Endothelial cell of umbilical vein (primary cell): ENCODE measurements around the gene RNF112. TPM values are rescaled to one million over a fixed set of nuclear protein-coding genes. Genes with fewer than 3 reads are reported as not detected.

Source experiments
- BruUV-seq: library from RNA; stranded (reverse); fragments of 400-500 nt; replicated peaks from 2 replicates; lab custom pipeline; 2021; lab: Mats Ljungman, UMichigan
- CTCF ChIA-PET: fragments of 300-600, 350-600 bp; sonication (Branson Sonifier 250); formaldehyde crosslinking; loops from one replicate; lab custom pipeline; 2021; ENCODE audit warnings: antibody characterized with exemption, inconsistent platforms; lab: Charles Lee
- POLR2A ChIA-PET: fragments of 300-600, 350-600 bp; sonication (Branson Sonifier 250); formaldehyde crosslinking; loops from one replicate; lab custom pipeline; 2021; ENCODE audit warnings: antibody characterized with exemption, inconsistent platforms; lab: Charles Lee
- DNase-seq: peaks from one replicate; pipeline ENCODE4 v3.0.0-alpha.2; 2011; ENCODE audit warnings: low read depth, low spot score
- FAIRE-seq: peaks from 2 replicates; lab custom pipeline; 2011; peaks lifted over from hg19 to GRCh38; lab: Jason Lieb, UNC
- H2AFZ ChIP-seq: 2 replicates; pipeline ENCODE4 v1.6.0; 2012; ENCODE audit warnings: low read depth, low read length, control low read depth, inconsistent platforms
- H3K27ac ChIP-seq: 2 replicates; pipeline ENCODE4 v1.5.1; 2011; ENCODE audit warnings: low read depth, mild to moderate bottlenecking, control low read depth, low read length, moderate library complexity; ENCODE audit not compliant: insufficient read depth
- H3K27me3 ChIP-seq, 2 experiments: 2 replicates each; pipeline versions ENCODE4 v1.6.0 to v1.6.1; 2011; ENCODE audit warnings: low read length in 2 of 2, mixed read lengths in 1 of 2; ENCODE audit not compliant: control insufficient read depth in 2 of 2, insufficient read depth in 2 of 2
- H3K36me3 ChIP-seq, 2 experiments: 2 replicates in 1 of 2; 3 replicates in 1 of 2; pipeline ENCODE4 v1.5.1; 2011; ENCODE audit warnings: low read length in 2 of 2, mild to moderate bottlenecking in 1 of 2, moderate library complexity in 1 of 2; ENCODE audit not compliant: control insufficient read depth in 2 of 2, insufficient read depth in 2 of 2; ENCODE audit errors: extremely low read depth in 1 of 2
- H3K4me1 ChIP-seq: 3 replicates; pipeline ENCODE4 v1.5.1; 2011; ENCODE audit warnings: mild to moderate bottlenecking, low read length; ENCODE audit not compliant: control insufficient read depth, insufficient read depth; ENCODE audit errors: extremely low read depth
- H3K4me2 ChIP-seq: 2 replicates; pipeline ENCODE4 v1.6.1; 2011; ENCODE audit warnings: low read length, control low read depth, mixed read lengths; ENCODE audit not compliant: insufficient read depth
- H3K4me3 ChIP-seq, 3 experiments: fragments of 200-600 bp in 1 of 3; sonication (generic), shearing (Covaris generic) in 1 of 3; replicated peaks in 1 of 3; 2 replicates each; pipeline ENCODE4 v1.5.1; 2011 to 2016; ENCODE audit warnings: control low read depth in 3 of 3, low read length in 3 of 3, mild to moderate bottlenecking in 2 of 3, inconsistent platforms in 1 of 3, low read depth in 1 of 3, moderate library complexity in 1 of 3; ENCODE audit not compliant: insufficient read depth in 1 of 3
- H3K79me2 ChIP-seq: 2 replicates; pipeline ENCODE4 v1.6.0; 2012; ENCODE audit warnings: low read length, inconsistent platforms; ENCODE audit not compliant: control insufficient read depth, insufficient read depth
- H3K9ac ChIP-seq: replicated peaks from 2 replicates; pipeline ENCODE3; 2011; ENCODE audit warnings: low read length, control low read depth; ENCODE audit not compliant: insufficient read depth; ENCODE audit errors: extremely low read depth
- H3K9me1 ChIP-seq: replicated peaks from 3 replicates; pipeline ENCODE4 v1.6.0; 2011; ENCODE audit warnings: mild to moderate bottlenecking, low read length; ENCODE audit not compliant: control insufficient read depth, insufficient read depth; ENCODE audit errors: extremely low read depth
- H3K9me3 ChIP-seq: replicated peaks from 2 replicates; pipeline ENCODE4 v1.5.1; 2012; ENCODE audit warnings: low read length, inconsistent platforms; ENCODE audit not compliant: control insufficient read depth, insufficient read depth
- H4K20me1 ChIP-seq: replicated peaks from 2 replicates; pipeline ENCODE3; 2011; ENCODE audit warnings: mild to moderate bottlenecking, low read length; ENCODE audit not compliant: control insufficient read depth, insufficient read depth; ENCODE audit errors: extremely low read depth
- CTCF ChIP-seq, 2 donors: IDR thresholded peaks; 1 replicate in 1 of 2; 2 replicates in 1 of 2; pipeline ENCODE4 v1.5.1; 2011; ENCODE audit warnings: low read length in 2 of 2, mild to moderate bottlenecking in 2 of 2, moderate library complexity in 2 of 2, control low read depth in 1 of 2, inconsistent platforms in 1 of 2, low read depth in 1 of 2; ENCODE audit not compliant: insufficient read depth in 1 of 2; ENCODE audit errors: extremely low read depth in 1 of 2
- EZH2 ChIP-seq: IDR thresholded peaks from 2 replicates; pipeline ENCODE4 v1.6.1; 2012; ENCODE audit warnings: borderline replicate concordance, low read depth, mild to moderate bottlenecking, moderate library complexity, low read length, inconsistent platforms; ENCODE audit not compliant: severe bottlenecking
- FOS ChIP-seq: IDR thresholded peaks from 2 replicates; pipeline ENCODE4 v1.6.1; 2011; ENCODE audit warnings: mild to moderate bottlenecking, low read length, moderate library complexity, borderline replicate concordance; ENCODE audit not compliant: insufficient read depth
- GATA2 ChIP-seq: IDR thresholded peaks from 2 replicates; pipeline ENCODE4 v1.7.0; 2011; ENCODE audit warnings: low read depth, mild to moderate bottlenecking, moderate library complexity, mixed read lengths, low read length; ENCODE audit not compliant: insufficient read length, insufficient read depth
- JUN ChIP-seq: IDR thresholded peaks from 2 replicates; pipeline ENCODE4 v1.6.1; 2011; ENCODE audit warnings: borderline replicate concordance, low read depth; ENCODE audit not compliant: insufficient read length, insufficient read depth
- MAX ChIP-seq: IDR thresholded peaks from 2 replicates; pipeline ENCODE4 v1.6.1; 2011; ENCODE audit not compliant: insufficient read depth, insufficient read length
- MYC ChIP-seq: IDR thresholded peaks from one replicate; pipeline ENCODE4 v1.6.1; 2011; ENCODE audit warnings: mild to moderate bottlenecking, low read depth, low read length
- POLR2A ChIP-seq: IDR thresholded peaks from 2 replicates; pipeline ENCODE4 v1.6.1; 2012; ENCODE audit warnings: low read depth, mild to moderate bottlenecking, control low read depth, low read length
- POLR2AphosphoS5 ChIP-seq: IDR thresholded peaks from 2 replicates; pipeline ENCODE4 v1.6.1; 2012; ENCODE audit warnings: low read depth, mild to moderate bottlenecking, control low read depth, low read length, moderate library complexity; ENCODE audit not compliant: insufficient read depth
- dilution Hi-C: fragments of 300-500 bp; cut with MboI; formaldehyde crosslinking; loops from one replicate; pipeline ENCODE4 v1.15.0; 2019; ENCODE audit warnings: low sequenced_read_pairs; ENCODE audit not compliant: extremely low pct_ligation_motif_present
- intact Hi-C: fragments of 100-400 bp; cut with micrococcal nuclease; formaldehyde crosslinking; loops from one replicate; pipeline ENCODE4 v1.10.0; 2022
- polyA plus RNA-seq, 4 experiments: library from polyadenylated mRNA; depleted of rRNA in 3 of 4; stranded (reverse) in 3 of 4; unstranded in 1 of 4; fragments of >200 nt; gene quantifications; 2 replicates each; pipeline versions ENCODE4 v1.2.1 to v1.2.3, GENCODE V29; 2011 to 2012; ENCODE audit warnings: missing spikeins in 1 of 4
- total RNA-seq: library from RNA; stranded (reverse); gene quantifications from 2 replicates; pipeline ENCODE4 v1.2.3, GENCODE V29; 2021

Gene RNF112
- total and polyA plus RNA-seq, 2 donors (not counting 3 experiments of a cell fraction or from before 2014, with no cell fraction given) = 0.06 to 0.11 TPM

- no TSS peak for BruUV-seq
- Histone ChIP-seq H3K4me3 (no peak overlapping the region), H3K4me1 (no peaks in the 10 kb centered on the region), H3K9me3 (no peaks in the 10 kb centered on the region), H3K9ac (no peak overlapping the region), H3K36me3 (no peaks in the 10 kb centered on the region), H3K27ac (no peak overlapping the region), H3K79me2 (no peaks in the 10 kb centered on the region), H2AFZ (no peak overlapping the region), H3K9me1 (no peaks in the 10 kb centered on the region), H4K20me1 (no peaks in the 10 kb centered on the region), H3K27me3 (peaks cover 2 to 3% of the 10 kb centered on the region in 2 experiments), H3K4me2 (no peak overlapping the region)
- dilution Hi-C loops (no loop called here), intact Hi-C loops (no loop called here)
- ChIA-PET POLR2A (no interaction called here), CTCF (interaction anchor here (1.0 to 2.4 kb wide), 4 partner anchors 8 to 55 kb away, joined by 3 to 14 read pairs (median 4); partner anchors contain the start of gene MAPK7)
- FAIRE-seq = no peak
- TF ChIP-seq FOS = no peak
- TF ChIP-seq EZH2 = no peak
- no peak for TF ChIP-seq POLR2A
- TF ChIP-seq GATA2 = no peak
- DNase-seq = no peak
Observed at GRCh38 chr17:19433255-19433654, 22.2 kb downstream of the RNF112 start.

GRCh38 chr17:19433727-19434340, 22.8 kb downstream of the RNF112 start:
- dilution Hi-C loops = no loop called here
- BruUV-seq = no TSS peak
- H2AFZ ChIP-seq = no peak overlapping the region
- H3K9me1 ChIP-seq = no peaks in the 10 kb centered on the region
- H3K9ac ChIP-seq = no peak overlapping the region
- ChIA-PET POLR2A (interaction anchor here (0.6 kb wide), 1 partner anchor 34 kb away, joined by 3 read pairs; no protein-coding TSS in a partner anchor), CTCF (interaction anchor here (1.2 to 2.4 kb wide), 5 partner anchors 9 to 329 kb away, joined by 3 to 14 read pairs (median 4); partner anchors contain the start of genes B9D1 and MAPK7)
- peaks cover 2 to 3% of the 10 kb centered on the region in 2 experiments for H3K27me3 ChIP-seq
- no peaks in the 10 kb centered on the region for H3K4me1 ChIP-seq
- no peaks in the 10 kb centered on the region for H4K20me1 ChIP-seq
- FAIRE-seq (no peak), DNase-seq (no peak)
- no peaks in the 10 kb centered on the region for H3K79me2 ChIP-seq
- no peaks in the 10 kb centered on the region for H3K9me3 ChIP-seq
- no peak for TF ChIP-seq EZH2
- TF ChIP-seq MYC = no peak
- TF ChIP-seq POLR2AphosphoS5 = no peak
- TF ChIP-seq MAX = no peak
- TF ChIP-seq FOS = no peak
- TF ChIP-seq POLR2A = no peak
- TF ChIP-seq CTCF (IDR thresholded peaks at IDR 0.05; ENCODE audit: extremely low read depth in 1 of 2, insufficient read depth in 1 of 2, low read depth in 1 of 2, low read length in 2 of 2) = no peak
- TF ChIP-seq GATA2 = no peak
- no peak for TF ChIP-seq JUN
- no peak overlapping the region for H3K4me3 ChIP-seq
- no peak overlapping the region for H3K27ac ChIP-seq
- no peaks in the 10 kb centered on the region for H3K36me3 ChIP-seq
- intact Hi-C loops = no loop called here
- no peak overlapping the region for H3K4me2 ChIP-seq
